SK-N-SH (cell line): ENCODE measurements around the gene ZNF783. TPM values are rescaled to one million over a fixed set of nuclear protein-coding genes. Genes with fewer than 3 reads are reported as not detected.

Experiments used
- CTCF ChIA-PET: fragments of 300-600, 350-600 bp; formaldehyde crosslinking; extraction: SDS; loops from one replicate; lab custom pipeline; 2021; lab: Yijun Ruan, JAX
- POLR2A ChIA-PET: fragments of 350-600 bp; sonication (Branson Sonifier 250); formaldehyde crosslinking; extraction: SDS; loops from one replicate; lab custom pipeline; 2020; ENCODE audit warnings: antibody characterized with exemption, inconsistent platforms; lab: Yijun Ruan, JAX
- DNase-seq: peaks from one replicate; pipeline ENCODE4 v3.0.0; 2012
- H2AFZ ChIP-seq: fragments of 200-600 bp; sonication (generic); 2 replicates; pipeline ENCODE4 v1.8.1; 2016; ENCODE audit warnings: antibody characterized with exemption, mild to moderate bottlenecking, low read depth
- H3F3A ChIP-seq: fragments of 200-600 bp; sonication (generic); replicated peaks from 2 replicates; pipeline ENCODE3; 2016; ENCODE audit warnings: antibody characterized with exemption, mild to moderate bottlenecking; ENCODE audit not compliant: insufficient read depth
- H3K27ac ChIP-seq, 2 experiments: fragments of 200-500 bp in 1 of 2; fragments of 200-600 bp in 1 of 2; sonication (Bioruptor generic) in 1 of 2; sonication (generic), shearing (Covaris generic) in 1 of 2; 2 replicates each; pipeline versions ENCODE4 v1.5.1 to v1.6.1; 2014 to 2016; ENCODE audit warnings: low read depth in 2 of 2, inconsistent platforms in 1 of 2, low read length in 1 of 2, mild to moderate bottlenecking in 1 of 2, mixed read lengths in 1 of 2
- H3K27me3 ChIP-seq: fragments of 200-600 bp; sonication (generic), shearing (Covaris generic); 2 replicates; pipeline ENCODE4 v1.6.1; 2016; ENCODE audit warnings: mixed run types; ENCODE audit not compliant: insufficient read depth
- H3K36me3 ChIP-seq, 2 experiments: fragments of 200-500 bp in 1 of 2; fragments of 200-600 bp in 1 of 2; sonication (Bioruptor generic) in 1 of 2; sonication (generic) in 1 of 2; replicated peaks in 1 of 2; 2 replicates each; pipeline versions ENCODE3 to v1.5.1; 2014 to 2016; ENCODE audit warnings: low read length in 1 of 2, mild to moderate bottlenecking in 1 of 2; ENCODE audit not compliant: insufficient read depth in 2 of 2, control insufficient read depth in 1 of 2
- H3K4me1 ChIP-seq, 2 experiments: fragments of 200-500 bp in 1 of 2; fragments of 200-600 bp in 1 of 2; sonication (Bioruptor generic) in 1 of 2; sonication (generic), shearing (Covaris generic) in 1 of 2; 2 replicates each; pipeline versions ENCODE4 v1.5.1 to v1.6.1; 2014 to 2016; ENCODE audit warnings: low read depth in 1 of 2, low read length in 1 of 2, mixed run types in 1 of 2; ENCODE audit not compliant: insufficient read depth in 2 of 2, control insufficient read depth in 1 of 2
- H3K4me2 ChIP-seq: fragments of 200-600 bp; sonication (generic), shearing (Covaris generic); 2 replicates; pipeline ENCODE4 v1.6.1; 2017; ENCODE audit warnings: mixed run types
- H3K4me3 ChIP-seq, 2 experiments: fragments of 200-500 bp in 1 of 2; fragments of 200-600 bp in 1 of 2; sonication (Bioruptor generic) in 1 of 2; sonication (generic), shearing (Covaris generic) in 1 of 2; 2 replicates each; pipeline versions ENCODE4 v1.5.1 to v1.8.1; 2014 to 2016; ENCODE audit warnings: low read depth in 2 of 2, inconsistent platforms in 1 of 2, low read length in 1 of 2, mild to moderate bottlenecking in 1 of 2, mixed read lengths in 1 of 2, moderate library complexity in 1 of 2
- H3K79me2 ChIP-seq: fragments of 200-600 bp; sonication (generic); 2 replicates; pipeline ENCODE4 v1.8.1; 2017; ENCODE audit warnings: mild to moderate bottlenecking; ENCODE audit not compliant: insufficient read depth
- H3K9ac ChIP-seq: fragments of 200-600 bp; sonication (generic); 2 replicates; pipeline ENCODE4 v1.6.1; 2017; ENCODE audit warnings: mixed run types
- H3K9me2 ChIP-seq: fragments of 200-600 bp; sonication (generic); 2 replicates; pipeline ENCODE4 v1.6.1; 2017; ENCODE audit warnings: mixed run types
- H3K9me3 ChIP-seq: fragments of 200-600 bp; sonication (generic); 2 replicates; pipeline ENCODE4 v1.6.1; 2017; ENCODE audit warnings: mixed run types, mild to moderate bottlenecking, moderate library complexity
- H4K20me1 ChIP-seq: fragments of 200-600 bp; sonication (generic); 2 replicates; pipeline ENCODE4 v1.6.1; 2017; ENCODE audit warnings: mild to moderate bottlenecking, mixed run types; ENCODE audit not compliant: insufficient read depth
- CHD2 ChIP-seq: fragments of 150-350 bp; IDR thresholded peaks from 2 replicates; pipeline ENCODE4 v1.6.1; 2018; ENCODE audit warnings: low read length; ENCODE audit not compliant: partially characterized antibody
- EP300 ChIP-seq, 2 experiments: IDR thresholded peaks; 2 replicates each; pipeline versions ENCODE4 v1.4.0 to v1.6.1; 2012; ENCODE audit warnings: borderline replicate concordance in 1 of 2, low read depth in 1 of 2, low read length in 1 of 2
- EZH2phosphoT487 ChIP-seq: fragments of 200-600 bp; sonication (generic); IDR thresholded peaks from 2 replicates; pipeline ENCODE4 v1.6.1; 2017; ENCODE audit warnings: low read depth, mixed run types, mild to moderate bottlenecking, antibody characterized with exemption, moderate library complexity, borderline replicate concordance
- FOSL2 ChIP-seq: IDR thresholded peaks from 2 replicates; pipeline ENCODE4 v1.4.0; 2012; ENCODE audit warnings: low read depth, mild to moderate bottlenecking, moderate library complexity, borderline replicate concordance
- MEF2A ChIP-seq: IDR thresholded peaks from 2 replicates; pipeline ENCODE4 v1.4.0; 2012; ENCODE audit warnings: low read depth, borderline replicate concordance
- NFIC ChIP-seq: IDR thresholded peaks from 2 replicates; pipeline ENCODE4 v1.4.0; 2012; ENCODE audit warnings: borderline replicate concordance
- NRF1 ChIP-seq: IDR thresholded peaks from 2 replicates; pipeline ENCODE4 v1.6.1; 2012; ENCODE audit warnings: low read depth, mild to moderate bottlenecking, low read length
- POLR2AphosphoS5 ChIP-seq: IDR thresholded peaks from 2 replicates; pipeline ENCODE4 v1.6.1; 2012; ENCODE audit warnings: low read depth, low read length
- RAD21 ChIP-seq: IDR thresholded peaks from 2 replicates; pipeline ENCODE4 v1.6.1; 2012; ENCODE audit warnings: mild to moderate bottlenecking, low read length
- RCOR1 ChIP-seq: fragments of 150-350 bp; IDR thresholded peaks from 2 replicates; pipeline ENCODE4 v1.6.1; 2017; ENCODE audit warnings: antibody characterized with exemption, low read length
- RFX5 ChIP-seq: IDR thresholded peaks from 2 replicates; pipeline ENCODE4 v1.6.1; 2012; ENCODE audit warnings: mild to moderate bottlenecking, improper control_type of control experiment, low read length
- RXRA ChIP-seq: IDR thresholded peaks from 2 replicates; pipeline ENCODE4 v1.4.0; 2012; ENCODE audit warnings: low read depth, mild to moderate bottlenecking, borderline replicate concordance
- TEAD4 ChIP-seq: IDR thresholded peaks from 2 replicates; pipeline ENCODE4 v1.4.0; 2012; ENCODE audit warnings: mild to moderate bottlenecking, borderline replicate concordance; ENCODE audit not compliant: insufficient read depth
- YY1 ChIP-seq: IDR thresholded peaks from 2 replicates; pipeline ENCODE4 v1.4.0; 2012; ENCODE audit warnings: low read depth, mild to moderate bottlenecking
- WGBS: methylation state at CpG from one replicate; pipeline ENCODE4 v1.1.6; 2017; ENCODE audit warnings: low lambda C conversion rate; 5-methylcytosine and 5-hydroxymethylcytosine counted together
- polyA plus RNA-seq, 3 experiments: library from polyadenylated mRNA; depleted of rRNA; stranded (reverse); fragments of >200 nt; gene quantifications; 2 replicates each; pipeline ENCODE4 v1.2.3, GENCODE V29; 2012
- TF ChIP-seq, protein P1 (sequence below): fragments of 200-600 bp; sonication (generic); IDR thresholded peaks from 2 replicates; pipeline ENCODE4 v1.6.1; 2017; ENCODE audit warnings: antibody characterized with exemption, mild to moderate bottlenecking, moderate library complexity
- TF ChIP-seq, protein P2 (sequence below): IDR thresholded peaks from 2 replicates; pipeline ENCODE4 v1.4.0; 2012; ENCODE audit warnings: low read depth
- TF ChIP-seq, protein P3 (sequence below): fragments of 150-350 bp; IDR thresholded peaks from 2 replicates; pipeline ENCODE4 v1.6.1; 2016; ENCODE audit warnings: mild to moderate bottlenecking, low read depth, low read length
- TF ChIP-seq, protein P4 (sequence below): IDR thresholded peaks from 2 replicates; pipeline ENCODE4 v1.6.1; 2012; ENCODE audit warnings: mild to moderate bottlenecking, low read depth, low read length, moderate library complexity
- TF ChIP-seq, protein P5 (sequence below): IDR thresholded peaks from 2 replicates; pipeline ENCODE4 v1.4.0; 2012; ENCODE audit warnings: low read depth, borderline replicate concordance

ZNF783 gene
- polyA plus RNA-seq, 1 of the 3 experiments (the other 2 are of a cell fraction) = 12.5 TPM

DNA sequence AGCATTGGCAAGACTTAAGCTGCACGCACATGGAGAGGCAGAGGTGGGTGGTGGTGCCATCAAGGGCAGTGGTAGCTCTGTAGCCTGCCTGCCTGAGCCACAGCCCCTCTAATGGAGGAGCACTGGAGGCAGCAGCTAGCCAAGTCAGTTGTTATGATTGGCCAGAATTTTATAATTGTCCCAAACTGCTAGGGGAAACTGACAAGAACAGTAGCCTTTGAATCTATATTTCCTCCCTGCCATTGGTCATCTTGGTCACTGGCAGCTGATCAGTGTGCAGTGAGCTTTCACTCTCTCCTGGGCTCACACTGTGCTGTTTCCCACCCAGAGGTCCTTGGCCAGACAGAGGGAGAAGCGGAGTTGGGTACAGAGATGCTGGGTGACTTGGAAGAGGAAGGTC lies 9.6 kb upstream of the ZNF783 start:
- H3K4me1 ChIP-seq = peaks cover 0 to 1% of the 10 kb centered on the region in 2 experiments; a peak in 1 of 4 replicates

DNA sequence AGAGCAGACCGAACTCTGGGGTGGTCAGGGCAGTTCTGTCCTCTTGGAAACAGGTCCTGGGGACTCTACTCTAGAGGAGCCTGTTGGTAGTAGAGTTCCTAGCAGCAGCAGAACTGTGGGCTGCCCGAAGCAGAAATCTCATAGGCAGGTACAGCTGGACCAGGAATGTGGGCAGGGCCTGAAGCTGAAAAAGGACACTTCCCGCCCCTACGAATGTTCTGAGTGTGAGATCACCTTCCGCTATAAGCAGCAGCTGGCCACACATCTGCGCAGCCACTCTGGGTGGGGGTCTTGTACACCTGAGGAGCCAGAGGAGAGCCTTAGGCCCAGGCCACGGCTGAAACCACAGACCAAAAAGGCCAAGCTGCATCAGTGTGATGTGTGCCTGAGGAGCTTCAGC lies 8.3 kb upstream of the ZNF783 start:
- POLR2A ChIA-PET = interaction anchor here (2.3 kb wide), 1 partner anchor 8 kb away, joined by 8 read pairs; the partner anchor contains the start of gene ZNF783
- CTCF ChIA-PET = interaction anchor here (0.8 to 9.4 kb wide), 3 partner anchors 7 to 488 kb away, joined by 3 to 76 read pairs (median 5); partner anchors contain the start of genes ZNF425 and ZNF783
- 88% methylated on average over 6 of the region's 7 CpGs for WGBS
- TF ChIP-seq NRF1 (no peak), RCOR1 (no peak), RXRA (no peak), FOSL2 (no peak), EP300 (IDR thresholded peaks at IDR 0.05; ENCODE audit: borderline replicate concordance in 1 of 2, low read depth in 1 of 2, low read length in 1 of 2) (no peak), RFX5 (no peak), NFIC (no peak)
- TF ChIP-seq, protein P1, sequence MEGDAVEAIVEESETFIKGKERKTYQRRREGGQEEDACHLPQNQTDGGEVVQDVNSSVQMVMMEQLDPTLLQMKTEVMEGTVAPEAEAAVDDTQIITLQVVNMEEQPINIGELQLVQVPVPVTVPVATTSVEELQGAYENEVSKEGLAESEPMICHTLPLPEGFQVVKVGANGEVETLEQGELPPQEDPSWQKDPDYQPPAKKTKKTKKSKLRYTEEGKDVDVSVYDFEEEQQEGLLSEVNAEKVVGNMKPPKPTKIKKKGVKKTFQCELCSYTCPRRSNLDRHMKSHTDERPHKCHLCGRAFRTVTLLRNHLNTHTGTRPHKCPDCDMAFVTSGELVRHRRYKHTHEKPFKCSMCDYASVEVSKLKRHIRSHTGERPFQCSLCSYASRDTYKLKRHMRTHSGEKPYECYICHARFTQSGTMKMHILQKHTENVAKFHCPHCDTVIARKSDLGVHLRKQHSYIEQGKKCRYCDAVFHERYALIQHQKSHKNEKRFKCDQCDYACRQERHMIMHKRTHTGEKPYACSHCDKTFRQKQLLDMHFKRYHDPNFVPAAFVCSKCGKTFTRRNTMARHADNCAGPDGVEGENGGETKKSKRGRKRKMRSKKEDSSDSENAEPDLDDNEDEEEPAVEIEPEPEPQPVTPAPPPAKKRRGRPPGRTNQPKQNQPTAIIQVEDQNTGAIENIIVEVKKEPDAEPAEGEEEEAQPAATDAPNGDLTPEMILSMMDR = no peak
- TF ChIP-seq, protein P2, sequence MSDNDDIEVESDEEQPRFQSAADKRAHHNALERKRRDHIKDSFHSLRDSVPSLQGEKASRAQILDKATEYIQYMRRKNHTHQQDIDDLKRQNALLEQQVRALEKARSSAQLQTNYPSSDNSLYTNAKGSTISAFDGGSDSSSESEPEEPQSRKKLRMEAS = no peak
- TF ChIP-seq, protein P3, sequence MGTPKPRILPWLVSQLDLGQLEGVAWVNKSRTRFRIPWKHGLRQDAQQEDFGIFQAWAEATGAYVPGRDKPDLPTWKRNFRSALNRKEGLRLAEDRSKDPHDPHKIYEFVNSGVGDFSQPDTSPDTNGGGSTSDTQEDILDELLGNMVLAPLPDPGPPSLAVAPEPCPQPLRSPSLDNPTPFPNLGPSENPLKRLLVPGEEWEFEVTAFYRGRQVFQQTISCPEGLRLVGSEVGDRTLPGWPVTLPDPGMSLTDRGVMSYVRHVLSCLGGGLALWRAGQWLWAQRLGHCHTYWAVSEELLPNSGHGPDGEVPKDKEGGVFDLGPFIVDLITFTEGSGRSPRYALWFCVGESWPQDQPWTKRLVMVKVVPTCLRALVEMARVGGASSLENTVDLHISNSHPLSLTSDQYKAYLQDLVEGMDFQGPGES = no peak
- TF ChIP-seq, protein P4, sequence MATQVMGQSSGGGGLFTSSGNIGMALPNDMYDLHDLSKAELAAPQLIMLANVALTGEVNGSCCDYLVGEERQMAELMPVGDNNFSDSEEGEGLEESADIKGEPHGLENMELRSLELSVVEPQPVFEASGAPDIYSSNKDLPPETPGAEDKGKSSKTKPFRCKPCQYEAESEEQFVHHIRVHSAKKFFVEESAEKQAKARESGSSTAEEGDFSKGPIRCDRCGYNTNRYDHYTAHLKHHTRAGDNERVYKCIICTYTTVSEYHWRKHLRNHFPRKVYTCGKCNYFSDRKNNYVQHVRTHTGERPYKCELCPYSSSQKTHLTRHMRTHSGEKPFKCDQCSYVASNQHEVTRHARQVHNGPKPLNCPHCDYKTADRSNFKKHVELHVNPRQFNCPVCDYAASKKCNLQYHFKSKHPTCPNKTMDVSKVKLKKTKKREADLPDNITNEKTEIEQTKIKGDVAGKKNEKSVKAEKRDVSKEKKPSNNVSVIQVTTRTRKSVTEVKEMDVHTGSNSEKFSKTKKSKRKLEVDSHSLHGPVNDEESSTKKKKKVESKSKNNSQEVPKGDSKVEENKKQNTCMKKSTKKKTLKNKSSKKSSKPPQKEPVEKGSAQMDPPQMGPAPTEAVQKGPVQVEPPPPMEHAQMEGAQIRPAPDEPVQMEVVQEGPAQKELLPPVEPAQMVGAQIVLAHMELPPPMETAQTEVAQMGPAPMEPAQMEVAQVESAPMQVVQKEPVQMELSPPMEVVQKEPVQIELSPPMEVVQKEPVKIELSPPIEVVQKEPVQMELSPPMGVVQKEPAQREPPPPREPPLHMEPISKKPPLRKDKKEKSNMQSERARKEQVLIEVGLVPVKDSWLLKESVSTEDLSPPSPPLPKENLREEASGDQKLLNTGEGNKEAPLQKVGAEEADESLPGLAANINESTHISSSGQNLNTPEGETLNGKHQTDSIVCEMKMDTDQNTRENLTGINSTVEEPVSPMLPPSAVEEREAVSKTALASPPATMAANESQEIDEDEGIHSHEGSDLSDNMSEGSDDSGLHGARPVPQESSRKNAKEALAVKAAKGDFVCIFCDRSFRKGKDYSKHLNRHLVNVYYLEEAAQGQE = no peak

More for the DNA sequence above, 9.6 kb upstream of the ZNF783 start:
- Histone ChIP-seq H3K9me2 (no peaks in the 10 kb centered on the region), H3K27me3 (no peaks in the 10 kb centered on the region), H4K20me1 (peaks cover 7% of the 10 kb centered on the region; the same call in 1 of the 2 replicates), H3K4me2 (no peak overlapping the region), H3K4me3 (no peak overlapping the region), H3F3A (peaks cover 12% of the 10 kb centered on the region), H3K27ac (no peak overlapping the region), H3K9me3 (no peaks in the 10 kb centered on the region), H3K9ac (no peak overlapping the region), H3K36me3 (peaks cover 50 to 53% of the 10 kb centered on the region in 2 experiments), H2AFZ (no peak overlapping the region), H3K79me2 (peaks cover 25% of the 10 kb centered on the region)
- no peak for TF ChIP-seq RCOR1
- no peak for TF ChIP-seq RAD21
- no peak for TF ChIP-seq YY1
- TF ChIP-seq TEAD4 = no peak
- TF ChIP-seq POLR2AphosphoS5 = no peak
- TF ChIP-seq, protein P2 = no peak
- TF ChIP-seq MEF2A = no peak
- no peak for TF ChIP-seq EZH2phosphoT487
- TF ChIP-seq, protein P5, sequence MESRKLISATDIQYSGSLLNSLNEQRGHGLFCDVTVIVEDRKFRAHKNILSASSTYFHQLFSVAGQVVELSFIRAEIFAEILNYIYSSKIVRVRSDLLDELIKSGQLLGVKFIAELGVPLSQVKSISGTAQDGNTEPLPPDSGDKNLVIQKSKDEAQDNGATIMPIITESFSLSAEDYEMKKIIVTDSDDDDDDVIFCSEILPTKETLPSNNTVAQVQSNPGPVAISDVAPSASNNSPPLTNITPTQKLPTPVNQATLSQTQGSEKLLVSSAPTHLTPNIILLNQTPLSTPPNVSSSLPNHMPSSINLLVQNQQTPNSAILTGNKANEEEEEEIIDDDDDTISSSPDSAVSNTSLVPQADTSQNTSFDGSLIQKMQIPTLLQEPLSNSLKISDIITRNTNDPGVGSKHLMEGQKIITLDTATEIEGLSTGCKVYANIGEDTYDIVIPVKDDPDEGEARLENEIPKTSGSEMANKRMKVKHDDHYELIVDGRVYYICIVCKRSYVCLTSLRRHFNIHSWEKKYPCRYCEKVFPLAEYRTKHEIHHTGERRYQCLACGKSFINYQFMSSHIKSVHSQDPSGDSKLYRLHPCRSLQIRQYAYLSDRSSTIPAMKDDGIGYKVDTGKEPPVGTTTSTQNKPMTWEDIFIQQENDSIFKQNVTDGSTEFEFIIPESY = no peak
- no peak for TF ChIP-seq CHD2
- CTCF ChIA-PET = interaction anchor here (1.0 to 9.4 kb wide), 3 partner anchors 9 to 126 kb away, joined by 3 to 76 read pairs (median 5); partner anchors contain the start of genes ZNF425 and ZNF783
- POLR2A ChIA-PET = interaction anchor here (2.3 kb wide), 1 partner anchor 9 kb away, joined by 8 read pairs; the partner anchor contains the start of gene ZNF783
- no peak for DNase-seq
- WGBS = 95% methylated on average over 2 of the region's 2 CpGs

More for the DNA sequence above, 8.3 kb upstream of the ZNF783 start:
- peaks cover 20% of the 10 kb centered on the region for H3F3A ChIP-seq
- no peak overlapping the region for H3K9ac ChIP-seq
- H2AFZ ChIP-seq = no peak overlapping the region
- DNase-seq = no peak
- peaks cover 13% of the 10 kb centered on the region for H3K79me2 ChIP-seq
- peaks cover 0 to 9% of the 10 kb centered on the region in 2 experiments; a peak in 1 of 4 replicates for H3K4me1 ChIP-seq
- H3K9me3 ChIP-seq = no peaks in the 10 kb centered on the region
- H3K4me3 ChIP-seq = no peak overlapping the region
- no peak overlapping the region for H3K4me2 ChIP-seq
- no peaks in the 10 kb centered on the region for H3K27me3 ChIP-seq
- no peaks in the 10 kb centered on the region for H4K20me1 ChIP-seq
- peaks cover 50 to 53% of the 10 kb centered on the region in 2 experiments for H3K36me3 ChIP-seq
- H3K27ac ChIP-seq = no peak overlapping the region
- no peaks in the 10 kb centered on the region for H3K9me2 ChIP-seq
